ENCODE measurements around the gene ZNF85. TPM values are rescaled to one million over a fixed set of nuclear protein-coding genes. Genes with fewer than 3 reads are reported as not detected.
"Not testable (repeated sequence)": the region's sequence is repeated elsewhere in the genome, so short reads cannot be mapped to it uniquely, and the experiment has no call there.

The ZNF85 gene
- total RNA-seq, 6 donors from 2014 or later = 3.0 to 8.1 (median 5.3) TPM

DNA sequence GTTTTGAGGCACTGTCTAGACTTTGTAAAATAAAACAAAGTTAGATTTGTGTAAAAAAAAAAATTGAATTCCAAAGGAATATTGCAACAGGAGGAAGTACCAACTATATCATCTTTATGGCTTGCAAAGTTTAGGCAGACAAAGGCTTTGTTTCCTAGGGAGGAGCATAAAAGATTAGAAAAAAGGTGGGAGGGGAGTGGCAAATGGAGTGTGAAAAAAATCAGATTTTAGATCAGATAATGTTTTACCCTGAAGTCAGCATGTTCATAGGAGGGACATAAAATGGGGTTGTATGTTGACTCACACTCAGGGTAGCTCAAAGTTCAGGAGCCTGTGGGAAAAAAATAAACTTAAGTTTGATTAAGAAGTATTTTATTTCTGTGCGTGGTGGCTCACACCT is 3.7 kb downstream of the ZNF85 start:
- TF ChIP-seq, protein P1, sequence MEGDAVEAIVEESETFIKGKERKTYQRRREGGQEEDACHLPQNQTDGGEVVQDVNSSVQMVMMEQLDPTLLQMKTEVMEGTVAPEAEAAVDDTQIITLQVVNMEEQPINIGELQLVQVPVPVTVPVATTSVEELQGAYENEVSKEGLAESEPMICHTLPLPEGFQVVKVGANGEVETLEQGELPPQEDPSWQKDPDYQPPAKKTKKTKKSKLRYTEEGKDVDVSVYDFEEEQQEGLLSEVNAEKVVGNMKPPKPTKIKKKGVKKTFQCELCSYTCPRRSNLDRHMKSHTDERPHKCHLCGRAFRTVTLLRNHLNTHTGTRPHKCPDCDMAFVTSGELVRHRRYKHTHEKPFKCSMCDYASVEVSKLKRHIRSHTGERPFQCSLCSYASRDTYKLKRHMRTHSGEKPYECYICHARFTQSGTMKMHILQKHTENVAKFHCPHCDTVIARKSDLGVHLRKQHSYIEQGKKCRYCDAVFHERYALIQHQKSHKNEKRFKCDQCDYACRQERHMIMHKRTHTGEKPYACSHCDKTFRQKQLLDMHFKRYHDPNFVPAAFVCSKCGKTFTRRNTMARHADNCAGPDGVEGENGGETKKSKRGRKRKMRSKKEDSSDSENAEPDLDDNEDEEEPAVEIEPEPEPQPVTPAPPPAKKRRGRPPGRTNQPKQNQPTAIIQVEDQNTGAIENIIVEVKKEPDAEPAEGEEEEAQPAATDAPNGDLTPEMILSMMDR (IDR thresholded peaks at IDR 0.05) = no peak
- TF ChIP-seq EP300 (IDR thresholded peaks at IDR 0.05) = no peak
- TF ChIP-seq POLR2A (IDR thresholded peaks at IDR 0.05) = no peak
- TF ChIP-seq POLR2AphosphoS5 (IDR thresholded peaks at IDR 0.05) = no peak
- 95 to 100% methylated on average over 1 of the region's 1 CpG for WGBS, 2 donors
- no peaks in the 10 kb centered on the region for H3K36me3 ChIP-seq
- no peak overlapping the region for H3K27ac ChIP-seq
- peaks cover 0 to 10% (median 3%) of the 10 kb centered on the region in 4 donors for H3K4me1 ChIP-seq
- no peaks in the 10 kb centered on the region for H3K9me3 ChIP-seq
- ATAC-seq (ENCODE audit: low FRiP score in 2 of 2) = no peak
- H3K4me3 ChIP-seq = no peak overlapping the region
- DNase-seq = no peak
- no peaks in the 10 kb centered on the region for H3K27me3 ChIP-seq

DNA sequence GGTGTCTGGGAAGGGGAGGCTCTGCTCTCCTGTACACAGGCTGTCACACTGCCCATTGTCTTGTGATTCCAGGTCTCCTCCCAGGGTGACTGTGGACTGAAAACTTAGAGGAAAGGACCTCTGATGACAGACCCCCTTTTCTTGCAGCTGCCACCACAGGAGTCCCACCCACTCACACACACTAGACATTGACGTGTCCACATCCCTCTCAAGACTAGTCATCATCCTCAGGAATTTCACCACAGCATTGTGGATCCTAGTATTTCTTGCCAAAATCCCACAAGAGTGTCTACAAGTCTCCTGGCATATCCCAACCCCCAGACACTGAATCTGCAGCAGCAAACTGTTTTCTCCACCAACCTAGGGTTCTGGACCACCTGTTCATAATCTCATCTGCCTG is 5.3 kb downstream of the ZNF85 start:
- ATAC-seq (ENCODE audit: low FRiP score in 2 of 2) = no peak
- no peaks in the 10 kb centered on the region for H3K27me3 ChIP-seq
- no peak overlapping the region for H3K4me3 ChIP-seq

DNA sequence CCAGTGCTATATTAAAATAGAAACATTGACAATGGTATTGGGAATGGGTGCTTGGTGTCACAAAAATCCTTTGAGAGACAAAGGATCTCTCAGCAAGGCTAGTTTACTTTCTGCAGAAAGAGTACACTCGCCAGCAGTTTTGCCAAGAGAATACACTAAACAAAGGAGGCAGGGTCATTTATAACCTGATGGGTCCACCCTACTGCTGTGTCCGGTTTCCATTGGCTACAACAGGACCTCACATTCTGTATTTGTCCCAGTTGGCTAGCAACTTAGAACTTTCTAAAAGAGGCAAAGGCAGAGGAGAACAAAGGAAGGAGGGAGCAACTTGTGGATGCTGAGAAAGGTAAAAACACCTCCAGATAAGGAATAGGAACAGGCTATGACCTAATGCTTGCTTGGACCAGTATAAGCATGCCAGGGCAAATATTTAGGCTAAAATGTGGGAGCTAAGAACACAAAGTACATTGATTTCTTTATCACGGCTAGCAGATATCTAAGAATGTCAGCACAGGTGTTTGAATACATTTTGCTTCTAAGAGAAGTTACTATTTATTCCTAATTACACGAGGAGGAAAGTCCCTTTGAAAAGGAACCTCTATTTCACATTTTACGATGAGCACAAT is 13.4 kb downstream of the ZNF85 start:
- H3K27ac ChIP-seq; ATAC-seq (ENCODE audit: low FRiP score in 2 of 2); DNase-seq; H3K4me1 ChIP-seq; H3K27me3 ChIP-seq; H3K4me3 ChIP-seq; H3K9me3 ChIP-seq; H3K36me3 ChIP-seq: not testable (repeated sequence)
- WGBS, 2 donors = 92 to 93% methylated on average over 5 of the region's 5 CpGs

More for the DNA sequence above, 5.3 kb downstream of the ZNF85 start:
- no peaks in the 10 kb centered on the region for H3K36me3 ChIP-seq
- no peak for TF ChIP-seq POLR2A (IDR thresholded peaks at IDR 0.05)
- TF ChIP-seq, protein P1 (IDR thresholded peaks at IDR 0.05) = no peak
- H3K9me3 ChIP-seq = no peaks in the 10 kb centered on the region
- peaks cover 0 to 7% (median 0%) of the 10 kb centered on the region in 4 donors for H3K4me1 ChIP-seq
- no peak overlapping the region for H3K27ac ChIP-seq
- no peak for DNase-seq
- WGBS, 2 donors = 82 to 100% methylated on average over 1 of the region's 1 CpG

DNA sequence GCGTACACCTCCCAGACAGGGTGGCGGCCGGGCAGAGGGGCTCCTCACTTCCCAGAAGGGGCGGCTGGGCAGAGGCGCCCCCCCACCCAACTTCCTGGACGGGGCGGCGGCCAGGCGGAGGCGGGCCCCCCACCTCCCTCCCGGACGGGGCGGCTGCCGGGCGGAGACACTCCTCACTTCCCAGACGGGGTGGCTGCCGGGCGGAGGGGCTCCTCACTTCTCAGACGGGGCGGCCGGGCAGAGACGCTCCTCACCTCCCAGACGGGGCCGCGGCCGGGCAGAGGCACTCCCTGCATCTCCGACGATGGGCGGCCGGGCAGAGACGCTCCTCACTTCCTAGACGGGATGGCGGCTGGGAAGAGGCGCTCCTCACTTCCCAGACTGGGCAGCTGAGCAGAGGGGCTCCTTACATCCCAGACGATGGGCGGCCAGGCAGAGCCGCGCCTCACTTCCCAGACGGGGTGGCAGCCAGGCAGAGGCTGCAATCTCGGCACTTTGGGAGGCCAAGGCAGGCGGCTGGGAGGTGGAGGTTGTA is 29.6 kb downstream of the ZNF85 start:
- not testable (repeated sequence) for ATAC-seq (ENCODE audit: low FRiP score in 2 of 2); H3K27me3 ChIP-seq; H3K36me3 ChIP-seq; H3K4me3 ChIP-seq; H3K4me1 ChIP-seq; H3K27ac ChIP-seq
- peak in 1 of 2 donors; percentile 54 for DNase-seq
- WGBS, 2 donors = 88 to 90% methylated on average over 8 to 36 of the region's 41 CpGs
- peaks cover 12 to 44% (median 35%) of the 10 kb centered on the region in 4 donors for H3K9me3 ChIP-seq

DNA sequence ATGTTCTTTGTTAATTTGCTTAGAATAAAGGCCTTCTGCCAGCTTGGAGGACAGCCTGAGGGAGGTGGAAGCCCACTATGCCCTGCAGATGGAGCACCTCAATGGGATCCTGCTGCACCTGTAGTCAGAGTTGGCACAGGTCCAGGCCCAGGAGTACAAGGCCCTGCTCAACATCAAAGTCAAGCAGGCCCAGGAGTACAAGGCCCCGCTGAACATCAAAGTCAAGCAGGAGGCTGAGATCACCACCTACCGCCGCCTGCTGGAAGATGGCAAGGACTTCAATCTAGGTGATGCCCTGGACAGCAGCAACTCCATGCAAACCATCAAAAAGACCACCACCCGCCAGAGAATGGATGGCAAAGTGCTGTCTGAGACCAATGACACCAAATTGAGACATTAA is 41.7 kb downstream of the ZNF85 start:
- H3K27me3 ChIP-seq = no peaks in the 10 kb centered on the region
- no peak overlapping the region for H3K4me3 ChIP-seq
- 34 to 37% methylated on average over 3 to 4 of the region's 4 CpGs for WGBS, 2 donors
- TF ChIP-seq EP300 (IDR thresholded peaks at IDR 0.05) = no peak
- TF ChIP-seq POLR2AphosphoS5 (IDR thresholded peaks at IDR 0.05) = no peak
- no peak for TF ChIP-seq POLR2A (IDR thresholded peaks at IDR 0.05)
- no peak overlapping the region for H3K27ac ChIP-seq
- ATAC-seq (ENCODE audit: low FRiP score in 2 of 2) (no peak), DNase-seq (no peak)
- no peaks in the 10 kb centered on the region for H3K9me3 ChIP-seq
- no peaks in the 10 kb centered on the region for H3K4me1 ChIP-seq
- H3K36me3 ChIP-seq = no peaks in the 10 kb centered on the region

DNA sequence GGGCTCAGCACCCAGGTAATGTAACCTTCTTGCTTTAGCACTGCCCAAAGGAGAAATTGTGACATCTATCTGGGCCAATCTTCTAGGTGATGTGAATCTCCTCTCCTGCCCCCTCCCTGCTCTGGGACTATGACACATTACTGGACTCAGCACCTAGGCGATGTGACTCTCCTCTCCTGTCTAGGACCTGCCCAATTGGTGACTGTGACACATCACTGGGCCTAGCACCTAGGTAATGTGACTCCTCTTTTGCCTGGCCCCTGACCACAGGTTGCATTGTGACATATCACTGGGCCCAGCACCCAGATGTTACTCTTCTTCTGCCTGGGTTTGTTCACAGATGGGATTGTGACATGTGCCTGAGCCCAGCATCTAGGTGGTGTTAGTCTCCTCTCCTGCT is 45.0 kb downstream of the ZNF85 start:
- ATAC-seq (ENCODE audit: low FRiP score in 2 of 2) (no peak), DNase-seq (no peak)
- WGBS, 2 donors = 90 to 100% methylated on average over 1 of the region's 1 CpG
- Histone ChIP-seq H3K4me3 (no peak overlapping the region), H3K36me3 (no peaks in the 10 kb centered on the region), H3K4me1 (no peaks in the 10 kb centered on the region), H3K27ac (no peak overlapping the region), H3K9me3 (no peaks in the 10 kb centered on the region), H3K27me3 (no peaks in the 10 kb centered on the region)
- TF ChIP-seq POLR2AphosphoS5 (IDR thresholded peaks at IDR 0.05) (no peak), EP300 (IDR thresholded peaks at IDR 0.05) (no peak)
- TF ChIP-seq, protein P1 (IDR thresholded peaks at IDR 0.05) = no peak

Measured in upper lobe of left lung (tissue), 6 donors.